HEK293 (cell line): Measurements from ENCODE around the gene BUB1B.

Source experiments
- GLIS1 ChIP-seq: fragments of 450-650 bp; formaldehyde crosslinking; IDR thresholded peaks from 2 replicates; pipeline ENCODE4 v1.5.1; 2016; ENCODE audit warnings: missing biosample characterization, missing genetic modification characterization
- KLF17 ChIP-seq: fragments of 450-650 bp; formaldehyde crosslinking; IDR thresholded peaks from 2 replicates; pipeline ENCODE4 v1.5.1; 2016; ENCODE audit warnings: missing biosample characterization, missing genetic modification characterization
- KLF7 ChIP-seq: fragments of 450-650 bp; formaldehyde crosslinking; IDR thresholded peaks from 2 replicates; pipeline ENCODE4 v1.5.1; 2016; ENCODE audit warnings: missing biosample characterization, missing genetic modification characterization, borderline replicate concordance
- PRDM10 ChIP-seq: fragments of 450-650 bp; formaldehyde crosslinking; IDR thresholded peaks from 2 replicates; pipeline ENCODE4 v1.5.1; 2016; ENCODE audit warnings: missing biosample characterization, missing genetic modification characterization
- REPIN1 ChIP-seq: fragments of 450-650 bp; formaldehyde crosslinking; IDR thresholded peaks from 2 replicates; pipeline ENCODE4 v1.5.1; 2017; ENCODE audit warnings: missing biosample characterization, missing genetic modification characterization, low read depth
- REST ChIP-seq: fragments of 450-650 bp; formaldehyde crosslinking; IDR thresholded peaks from 2 replicates; pipeline ENCODE4 v1.5.1; 2016; ENCODE audit warnings: missing biosample characterization, missing genetic modification characterization
- SETDB1 ChIP-seq: IDR thresholded peaks from one replicate; pipeline ENCODE4 v1.6.1; 2017; ENCODE audit warnings: mild to moderate bottlenecking, low read length, moderate library complexity, mixed read lengths; ENCODE audit not compliant: insufficient read length
- YY1 ChIP-seq: fragments of 450-650 bp; formaldehyde crosslinking; IDR thresholded peaks from 2 replicates; pipeline ENCODE4 v1.5.1; 2018; ENCODE audit warnings: missing biosample characterization, missing genetic modification characterization
- ZBTB49 ChIP-seq: fragments of 450-650 bp; formaldehyde crosslinking; IDR thresholded peaks from 2 replicates; pipeline ENCODE4 v1.5.1; 2016; ENCODE audit warnings: missing biosample characterization, missing genetic modification characterization, low read depth
- ZNF350 ChIP-seq: fragments of 450-650 bp; formaldehyde crosslinking; IDR thresholded peaks from 2 replicates; pipeline ENCODE4 v1.5.0; 2017; ENCODE audit warnings: missing biosample characterization, mild to moderate bottlenecking, missing genetic modification characterization
- ZNF548 ChIP-seq: fragments of 450-650 bp; formaldehyde crosslinking; IDR thresholded peaks from 2 replicates; pipeline ENCODE4 v1.5.1; 2016; ENCODE audit warnings: missing biosample characterization, missing genetic modification characterization
- TF ChIP-seq, protein P1 (sequence below): fragments of 450-650 bp; formaldehyde crosslinking; IDR thresholded peaks from 2 replicates; pipeline ENCODE4 v1.5.1; 2016; ENCODE audit warnings: missing biosample characterization, missing genetic modification characterization
- TF ChIP-seq, protein P2 (sequence below): fragments of 450-650 bp; IDR thresholded peaks from 2 replicates; pipeline ENCODE4 v1.5.1; 2018; ENCODE audit warnings: missing biosample characterization, missing genetic modification characterization

GRCh38 chr15:40250771-40251483 lies 90.1 kb downstream of the BUB1B start:
- no peak for TF ChIP-seq ZBTB49 (tag by site-specific recombination)
- TF ChIP-seq, protein P1, sequence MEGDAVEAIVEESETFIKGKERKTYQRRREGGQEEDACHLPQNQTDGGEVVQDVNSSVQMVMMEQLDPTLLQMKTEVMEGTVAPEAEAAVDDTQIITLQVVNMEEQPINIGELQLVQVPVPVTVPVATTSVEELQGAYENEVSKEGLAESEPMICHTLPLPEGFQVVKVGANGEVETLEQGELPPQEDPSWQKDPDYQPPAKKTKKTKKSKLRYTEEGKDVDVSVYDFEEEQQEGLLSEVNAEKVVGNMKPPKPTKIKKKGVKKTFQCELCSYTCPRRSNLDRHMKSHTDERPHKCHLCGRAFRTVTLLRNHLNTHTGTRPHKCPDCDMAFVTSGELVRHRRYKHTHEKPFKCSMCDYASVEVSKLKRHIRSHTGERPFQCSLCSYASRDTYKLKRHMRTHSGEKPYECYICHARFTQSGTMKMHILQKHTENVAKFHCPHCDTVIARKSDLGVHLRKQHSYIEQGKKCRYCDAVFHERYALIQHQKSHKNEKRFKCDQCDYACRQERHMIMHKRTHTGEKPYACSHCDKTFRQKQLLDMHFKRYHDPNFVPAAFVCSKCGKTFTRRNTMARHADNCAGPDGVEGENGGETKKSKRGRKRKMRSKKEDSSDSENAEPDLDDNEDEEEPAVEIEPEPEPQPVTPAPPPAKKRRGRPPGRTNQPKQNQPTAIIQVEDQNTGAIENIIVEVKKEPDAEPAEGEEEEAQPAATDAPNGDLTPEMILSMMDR (tag by site-specific recombination) = no peak
- TF ChIP-seq ZNF350 (tag by site-specific recombination) = no peak
- no peak for TF ChIP-seq ZNF548 (tag by site-specific recombination)
- TF ChIP-seq PRDM10 (tag by site-specific recombination) = no peak
- no peak for TF ChIP-seq YY1
- no peak for TF ChIP-seq SETDB1
- TF ChIP-seq, protein P2, sequence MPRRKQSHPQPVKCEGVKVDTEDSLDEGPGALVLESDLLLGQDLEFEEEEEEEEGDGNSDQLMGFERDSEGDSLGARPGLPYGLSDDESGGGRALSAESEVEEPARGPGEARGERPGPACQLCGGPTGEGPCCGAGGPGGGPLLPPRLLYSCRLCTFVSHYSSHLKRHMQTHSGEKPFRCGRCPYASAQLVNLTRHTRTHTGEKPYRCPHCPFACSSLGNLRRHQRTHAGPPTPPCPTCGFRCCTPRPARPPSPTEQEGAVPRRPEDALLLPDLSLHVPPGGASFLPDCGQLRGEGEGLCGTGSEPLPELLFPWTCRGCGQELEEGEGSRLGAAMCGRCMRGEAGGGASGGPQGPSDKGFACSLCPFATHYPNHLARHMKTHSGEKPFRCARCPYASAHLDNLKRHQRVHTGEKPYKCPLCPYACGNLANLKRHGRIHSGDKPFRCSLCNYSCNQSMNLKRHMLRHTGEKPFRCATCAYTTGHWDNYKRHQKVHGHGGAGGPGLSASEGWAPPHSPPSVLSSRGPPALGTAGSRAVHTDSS (tag by site-specific recombination) = no peak
- no peak for TF ChIP-seq REST (tag by site-specific recombination)
- TF ChIP-seq GLIS1 (tag by site-specific recombination) = no peak
- TF ChIP-seq KLF17 (tag by site-specific recombination) = no peak
- no peak for TF ChIP-seq REPIN1
- no peak for TF ChIP-seq KLF7
